DMS79 (cell line): Measurements from ENCODE around the gene SEC23IP.
"Not testable (repeated sequence)": the region's sequence is repeated elsewhere in the genome, so short reads cannot be mapped to it uniquely, and the experiment has no call there.

ENCODE experiments used
- DNase-seq: peaks from one replicate; lab custom pipeline; 2025; lab: John Stamatoyannopoulos, UW

The SEC23IP gene

GRCh38 chr10:119883901-119884611 lies 8.5 kb upstream of the SEC23IP start:
- not testable (repeated sequence) for DNase-seq

GRCh38 chr10:119886070-119886469 lies 6.5 kb upstream of the SEC23IP start:
- DNase-seq, result not testable (repeated sequence)

- DNase-seq, result not testable (repeated sequence)
These were observed 3.8 kb upstream of the SEC23IP start for GRCh38 chr10:119888715-119889114.

GRCh38 chr10:119889201-119889600 lies 3.3 kb upstream of the SEC23IP start:
- not testable (repeated sequence) for DNase-seq

- not testable (repeated sequence) for DNase-seq
These were observed 2.2 kb upstream of the SEC23IP start for GRCh38 chr10:119890307-119890706.

- DNase-seq, result not testable (repeated sequence)
These were observed 712 bp upstream of the SEC23IP start for GRCh38 chr10:119891849-119892187.

GRCh38 chr10:119893074-119893473 lies 544 bp downstream of the SEC23IP start:
- no peak for DNase-seq

GRCh38 chr10:119893845-119894427 lies 1.4 kb downstream of the SEC23IP start:
- no peak for DNase-seq

- no peak for DNase-seq
These were observed 3.6 kb downstream of the SEC23IP start for GRCh38 chr10:119896061-119896655.

- no peak for DNase-seq
These were observed 4.6 kb downstream of the SEC23IP start for GRCh38 chr10:119896937-119897770.

GRCh38 chr10:119898577-119898976 lies 6.0 kb downstream of the SEC23IP start:
- no peak for DNase-seq

- no peak for DNase-seq
These were observed 11.6 kb downstream of the SEC23IP start for GRCh38 chr10:119903946-119904666.

GRCh38 chr10:119907695-119908094 lies 15.2 kb downstream of the SEC23IP start:
- not testable (repeated sequence) for DNase-seq

GRCh38 chr10:119908166-119908565 lies 15.6 kb downstream of the SEC23IP start:
- no peak for DNase-seq

- no peak for DNase-seq
These were observed 18.2 kb downstream of the SEC23IP start for GRCh38 chr10:119910689-119911088.

GRCh38 chr10:119917777-119918176 lies 25.2 kb downstream of the SEC23IP start:
- no peak for DNase-seq

GRCh38 chr10:119919271-119919670 lies 26.7 kb downstream of the SEC23IP start:
- no peak for DNase-seq

GRCh38 chr10:119919826-119920225 lies 27.3 kb downstream of the SEC23IP start:
- no peak for DNase-seq

- no peak for DNase-seq
These were observed 35.9 kb downstream of the SEC23IP start for GRCh38 chr10:119928411-119928810.

- DNase-seq, result no peak
These were observed 39.3 kb downstream of the SEC23IP start for GRCh38 chr10:119931871-119932270.

GRCh38 chr10:119932631-119933030 lies 40.1 kb downstream of the SEC23IP start:
- no peak for DNase-seq

- no peak for DNase-seq
These were observed 40.6 kb downstream of the SEC23IP start for GRCh38 chr10:119933179-119933578.
